ENCODE results near the gene DMRT1.
A peak's percentile ranks its signal among the peaks of the same experiment; 100 is the strongest.

The DMRT1 gene

GRCh38 chr9:1005043-1005667 is 163.7 kb downstream of the DMRT1 start:
- TF ChIP-seq CTCF (IDR thresholded peaks at IDR 0.05): peak; percentile 77
- no peak for TF ChIP-seq ZFX (IDR thresholded peaks at IDR 0.05; ENCODE audit: borderline replicate concordance)
- no peak overlapping the region for H3K27ac ChIP-seq

GRCh38 chr9:1007312-1007711 is 165.8 kb downstream of the DMRT1 start:
- no peak overlapping the region for H3K27ac ChIP-seq
- no peak for TF ChIP-seq ZFX (IDR thresholded peaks at IDR 0.05; ENCODE audit: borderline replicate concordance)
- TF ChIP-seq CTCF (IDR thresholded peaks at IDR 0.05): no peak

- H3K27ac ChIP-seq: no peak overlapping the region
- TF ChIP-seq ZFX (IDR thresholded peaks at IDR 0.05; ENCODE audit: borderline replicate concordance): no peak
- TF ChIP-seq CTCF (IDR thresholded peaks at IDR 0.05): no peak
Measured at GRCh38 chr9:1008216-1008615, 166.7 kb downstream of the DMRT1 start.

- TF ChIP-seq ZFX (IDR thresholded peaks at IDR 0.05; ENCODE audit: borderline replicate concordance) (no peak), CTCF (IDR thresholded peaks at IDR 0.05) (peak; percentile 91)
- H3K27ac ChIP-seq: no peak overlapping the region
Measured at GRCh38 chr9:1009101-1009707, 167.7 kb downstream of the DMRT1 start.

GRCh38 chr9:1013021-1013420 is 171.5 kb downstream of the DMRT1 start:
- TF ChIP-seq CTCF (IDR thresholded peaks at IDR 0.05) (no peak), ZFX (IDR thresholded peaks at IDR 0.05; ENCODE audit: borderline replicate concordance) (no peak)
- no peak overlapping the region for H3K27ac ChIP-seq

- TF ChIP-seq CTCF (IDR thresholded peaks at IDR 0.05) (no peak), ZFX (IDR thresholded peaks at IDR 0.05; ENCODE audit: borderline replicate concordance) (no peak)
Measured at GRCh38 chr9:1014225-1014624, 172.7 kb downstream of the DMRT1 start.

GRCh38 chr9:1014640-1015039 is 173.1 kb downstream of the DMRT1 start:
- TF ChIP-seq CTCF (IDR thresholded peaks at IDR 0.05) (no peak), ZFX (IDR thresholded peaks at IDR 0.05; ENCODE audit: borderline replicate concordance) (no peak)
- H3K27ac ChIP-seq: no peak overlapping the region

More at GRCh38 chr9:1014225-1014624, 172.7 kb downstream of the DMRT1 start:
- no peak overlapping the region for H3K27ac ChIP-seq
